ENCODE measurements around the gene PDXK.

- TF ChIP-seq POLR2AphosphoS5 (IDR thresholded peaks at IDR 0.05) (no peak), POLR2A (IDR thresholded peaks at IDR 0.05) (no peak)
- TF ChIP-seq, protein P1, sequence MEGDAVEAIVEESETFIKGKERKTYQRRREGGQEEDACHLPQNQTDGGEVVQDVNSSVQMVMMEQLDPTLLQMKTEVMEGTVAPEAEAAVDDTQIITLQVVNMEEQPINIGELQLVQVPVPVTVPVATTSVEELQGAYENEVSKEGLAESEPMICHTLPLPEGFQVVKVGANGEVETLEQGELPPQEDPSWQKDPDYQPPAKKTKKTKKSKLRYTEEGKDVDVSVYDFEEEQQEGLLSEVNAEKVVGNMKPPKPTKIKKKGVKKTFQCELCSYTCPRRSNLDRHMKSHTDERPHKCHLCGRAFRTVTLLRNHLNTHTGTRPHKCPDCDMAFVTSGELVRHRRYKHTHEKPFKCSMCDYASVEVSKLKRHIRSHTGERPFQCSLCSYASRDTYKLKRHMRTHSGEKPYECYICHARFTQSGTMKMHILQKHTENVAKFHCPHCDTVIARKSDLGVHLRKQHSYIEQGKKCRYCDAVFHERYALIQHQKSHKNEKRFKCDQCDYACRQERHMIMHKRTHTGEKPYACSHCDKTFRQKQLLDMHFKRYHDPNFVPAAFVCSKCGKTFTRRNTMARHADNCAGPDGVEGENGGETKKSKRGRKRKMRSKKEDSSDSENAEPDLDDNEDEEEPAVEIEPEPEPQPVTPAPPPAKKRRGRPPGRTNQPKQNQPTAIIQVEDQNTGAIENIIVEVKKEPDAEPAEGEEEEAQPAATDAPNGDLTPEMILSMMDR (IDR thresholded peaks at IDR 0.05) = no peak
These were observed 52.3 kb downstream of the PDXK start for GRCh38 chr21:43771199-43771675.

Data from sigmoid colon (tissue), 4 donors.